ENCODE measurements around the gene TMPRSS13. TPM values are rescaled to one million over a fixed set of nuclear protein-coding genes. Genes with fewer than 3 reads are reported as not detected.

TMPRSS13 gene
- total RNA-seq, 1 experiment from 2014 or later = 0.50 TPM

DNA sequence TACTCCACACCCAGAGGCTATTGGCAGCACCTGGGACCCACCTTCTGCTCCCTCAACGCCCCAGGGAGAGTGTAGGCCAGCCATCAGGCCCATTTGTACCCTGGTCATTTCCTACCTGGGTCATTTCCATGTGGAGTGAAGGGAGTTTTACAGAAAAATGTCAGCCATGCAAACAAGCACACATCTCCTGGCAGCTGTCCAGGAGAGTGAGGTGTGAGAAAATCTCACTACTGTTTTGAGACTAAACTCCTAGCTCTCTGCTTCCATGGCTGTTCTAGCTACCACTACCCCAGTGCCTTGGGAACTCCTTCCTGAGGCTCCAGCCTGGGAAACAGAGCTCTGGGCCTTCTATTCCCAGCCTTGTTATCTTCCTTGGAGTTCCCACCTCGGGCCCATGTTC lies 2.8 kb upstream of the TMPRSS13 start:
- H2BK5ac ChIP-seq (ENCODE audit: insufficient read length, low read length) = no peak overlapping the region
- peaks cover 19% of the 10 kb centered on the region for H3K27me3 Mint-ChIP-seq (ENCODE audit: low read depth)
- no peak overlapping the region for H3T11ph ChIP-seq (ENCODE audit: low read length)
- H4K8ac ChIP-seq (replicated peaks; ENCODE audit: insufficient read length, low read depth, low read length) = no peak overlapping the region
- H3K79me2 ChIP-seq (ENCODE audit: insufficient read depth, low read length) = no peaks in the 10 kb centered on the region
- H2BK20ac ChIP-seq (ENCODE audit: low read depth, low read length, poor library complexity, severe bottlenecking) = no peak overlapping the region
- peaks cover 4% of the 10 kb centered on the region; the same call in 1 of the 2 replicates for H3K4me1 ChIP-seq (ENCODE audit: insufficient read depth, low read length)
- no peaks in the 10 kb centered on the region for H3K9me3 Mint-ChIP-seq
- TF ChIP-seq CTCF (conservative IDR thresholded peaks at IDR 0.05) = no peak
- no peak overlapping the region for H4K5ac ChIP-seq (ENCODE audit: insufficient read length, low read depth, low read length)
- H3K79me1 ChIP-seq (ENCODE audit: insufficient read depth, low read depth, low read length, poor library complexity, severe bottlenecking) = no peaks in the 10 kb centered on the region
- no peak for DNase-seq
- no peaks in the 10 kb centered on the region for H3K36me3 Mint-ChIP-seq (ENCODE audit: insufficient read depth in 1 of 3, low read depth in 3 of 3)
- H2BK120ac ChIP-seq (ENCODE audit: low read depth, low read length, poor library complexity, severe bottlenecking) = no peak overlapping the region
- H3K23ac ChIP-seq (ENCODE audit: insufficient read length, low read depth, low read length) = no peak overlapping the region
- H4K91ac ChIP-seq (ENCODE audit: insufficient read length, low read depth, low read length) = no peak overlapping the region
- peak overlapping the region in 1 of 3 experiments; percentile 88; a peak in 1 of 7 replicates for H3K27ac Mint-ChIP-seq
- H3K27ac ChIP-seq (ENCODE audit: insufficient read length, low read depth, low read length) = no peak overlapping the region
- no peaks in the 10 kb centered on the region for H4K20me1 ChIP-seq (ENCODE audit: control insufficient read depth, insufficient read depth, insufficient read length)
- H2AK5ac ChIP-seq (ENCODE audit: insufficient read length, low read length) = no peak overlapping the region
- no peak overlapping the region for H3K9ac ChIP-seq (ENCODE audit: extremely low read depth, insufficient read length, low read length)
- H3K27me3 ChIP-seq (ENCODE audit: insufficient read depth, low read length) = no peaks in the 10 kb centered on the region
- H3K23me2 ChIP-seq (ENCODE audit: insufficient read length, low read depth, low read length, poor library complexity, severe bottlenecking) = no peaks in the 10 kb centered on the region
- no peak overlapping the region for H3K4ac ChIP-seq (ENCODE audit: low read depth, low read length)
- H3K18ac ChIP-seq (ENCODE audit: insufficient read length, low read depth, low read length) = no peak overlapping the region
- WGBS (ENCODE audit: extremely low coverage, insufficient read length, low lambda C conversion rate) = no CpG with 5 or more reads among the region's 2 CpGs
- H3K56ac ChIP-seq (ENCODE audit: insufficient read length, low read depth, low read length) = no peak overlapping the region
- H3K9me3 ChIP-seq (ENCODE audit: control insufficient read depth, low read depth, low read length) = no peaks in the 10 kb centered on the region
- H3K4me2 ChIP-seq (ENCODE audit: insufficient read depth, insufficient read length, low read length) = no peak overlapping the region
- peaks cover 43 to 44% of the 10 kb centered on the region in 2 experiments for H3K4me1 Mint-ChIP-seq
- H2BK15ac ChIP-seq (ENCODE audit: low read depth, low read length) = no peak overlapping the region
- H2BK12ac ChIP-seq (ENCODE audit: insufficient read length, low read depth, low read length) = no peak overlapping the region
- H3K4me3 Mint-ChIP-seq = no peak overlapping the region
- H3K14ac ChIP-seq (ENCODE audit: insufficient read depth, low read length) = no peak overlapping the region
- no peak overlapping the region for H2AFZ ChIP-seq (ENCODE audit: low read length)
